GM21423 (cell line): Measurements from ENCODE around the gene ZNF433.
"Not testable (repeated sequence)": the region's sequence is repeated elsewhere in the genome, so short reads cannot be mapped to it uniquely, and the experiment has no call there.

Experiments used
- ATAC-seq: cut with Tn5 transposase; IDR thresholded peaks from one replicate; pipeline ENCODE4 v1.9.1; 2021; ENCODE audit warnings: mild to moderate bottlenecking, moderate library complexity; ENCODE audit not compliant: unreplicated experiment

Gene ZNF433

DNA sequence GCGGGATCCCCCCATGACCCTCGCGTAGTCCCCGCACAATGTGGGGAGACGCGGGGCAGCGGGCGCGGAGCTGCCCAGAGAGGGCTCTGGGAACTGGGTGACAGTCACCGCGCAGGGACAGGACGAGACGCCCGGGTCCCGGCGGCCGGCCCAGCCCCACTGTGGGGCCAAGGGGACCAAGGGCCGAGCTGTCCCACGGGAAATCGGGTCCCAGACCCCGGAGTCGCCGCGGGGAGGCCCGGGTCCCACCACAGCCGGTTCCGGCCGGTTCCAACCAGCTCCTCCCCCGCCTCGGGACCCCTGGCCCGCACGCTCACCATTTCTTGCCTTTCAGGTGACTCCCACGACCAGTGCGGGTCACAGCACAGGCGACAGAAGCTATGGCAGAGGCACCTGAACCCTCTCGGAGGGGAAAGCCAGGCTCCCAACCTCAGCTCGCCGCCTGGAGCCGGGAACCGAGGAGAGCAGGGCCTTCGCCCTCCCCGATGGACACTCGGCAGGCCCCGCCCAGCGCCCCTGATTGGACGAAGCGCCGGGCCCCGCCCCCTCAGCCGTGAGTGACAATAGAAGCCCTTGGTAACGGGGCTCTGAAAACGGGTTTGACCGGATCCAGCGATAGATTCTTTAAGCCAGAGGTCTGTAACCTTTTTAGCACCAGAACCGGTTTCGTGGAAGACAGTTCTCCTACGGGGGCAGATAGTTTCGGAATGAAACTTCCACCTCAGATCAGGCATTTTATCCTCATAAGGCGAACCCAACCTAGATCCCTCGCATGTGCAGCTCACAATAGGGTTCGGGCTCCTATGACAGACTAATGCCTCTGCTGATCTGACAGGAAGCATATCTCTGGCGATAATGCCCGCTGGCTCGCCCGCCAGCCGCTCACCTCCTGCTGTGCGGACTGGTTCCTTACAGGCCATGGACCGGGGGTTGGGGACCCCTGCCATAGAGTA lies at the start of gene ZNF433:
TSS of gene ZNF433 (minus strand) at position 460 of the 953 bp plus-strand sequence. CDS start at position 320, 140 bp downstream.
- peak; percentile 93 for ATAC-seq

GRCh38 chr19:12083336-12083735 lies 47.9 kb upstream of the ZNF433 start:
- ATAC-seq, result not testable (repeated sequence)

DNA sequence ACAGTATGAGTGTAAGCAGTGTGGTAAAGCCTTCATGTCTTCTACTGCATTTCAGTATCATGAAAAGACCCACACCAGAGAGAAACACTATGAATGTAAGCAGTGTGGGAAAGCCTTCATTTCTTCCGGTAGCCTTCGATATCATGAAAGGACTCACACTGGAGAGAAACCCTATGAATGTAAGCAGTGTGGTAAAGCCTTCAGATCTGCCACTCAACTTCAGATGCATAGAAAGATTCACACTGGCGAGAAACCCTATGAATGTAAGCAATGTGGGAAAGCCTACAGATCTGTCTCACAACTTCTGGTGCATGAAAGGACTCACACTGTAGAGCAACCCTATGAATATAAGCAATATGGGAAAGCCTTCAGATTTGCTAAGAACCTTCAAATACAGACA lies 41.9 kb upstream of the ZNF433 start:
- no peak for ATAC-seq

DNA sequence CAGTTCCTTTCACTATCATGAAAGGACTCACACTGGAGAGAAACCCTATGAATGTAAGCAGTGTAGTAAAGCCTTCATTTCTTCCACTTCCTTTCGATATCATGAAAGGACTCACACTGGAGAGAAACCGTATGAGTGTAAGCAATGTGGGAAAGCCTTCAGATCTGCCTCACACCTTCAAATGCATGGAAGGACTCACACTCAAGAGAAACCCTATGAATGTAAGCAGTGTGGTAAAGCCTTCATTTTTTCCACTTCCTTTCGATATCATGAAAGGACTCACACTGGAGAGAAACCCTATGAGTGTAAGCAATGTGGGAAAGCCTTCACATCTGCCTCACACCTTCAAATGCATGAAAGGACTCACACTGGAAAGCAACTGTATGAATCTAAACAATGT lies 40.9 kb upstream of the ZNF433 start:
- ATAC-seq, result not testable (repeated sequence)

DNA sequence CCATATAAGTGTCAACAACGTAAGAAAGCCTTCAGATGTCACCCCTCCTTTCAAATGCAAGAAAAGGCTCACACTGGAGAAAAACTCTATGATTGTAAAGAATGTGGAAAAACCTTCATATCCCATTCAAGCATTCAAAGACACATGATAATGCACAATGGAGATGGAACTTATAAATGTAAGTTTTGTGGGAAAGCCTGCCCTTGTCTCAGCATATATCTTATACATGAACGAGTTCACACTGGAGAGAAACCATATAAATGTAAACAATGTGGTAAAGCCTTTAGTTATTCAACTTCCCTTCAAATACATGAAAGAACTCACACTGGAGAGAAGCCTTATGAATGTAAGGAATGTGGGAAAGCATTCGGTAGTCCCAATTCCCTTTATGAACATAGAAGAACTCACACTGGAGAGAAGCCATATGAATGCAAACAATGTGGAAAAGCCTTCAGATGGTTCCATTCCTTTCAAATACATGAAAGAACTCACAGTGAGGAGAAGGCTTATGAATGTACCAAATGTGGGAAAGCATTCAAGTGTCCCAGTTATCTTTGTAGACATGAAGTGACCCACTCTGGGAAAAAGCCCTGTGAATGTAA lies 40.2 kb upstream of the ZNF433 start:
- ATAC-seq, result no peak

- ATAC-seq, result peak; percentile 88
Measured at GRCh38 chr19:12064590-12065538, 29.4 kb upstream of the ZNF433 start, which contains the start of gene ZNF844. TSS of gene ZNF844 (plus strand) at chr19:12064731. CDS start at chr19:12064874, 143 bp downstream.

GRCh38 chr19:12055784-12056183 lies 20.3 kb upstream of the ZNF433 start:
- no peak for ATAC-seq

GRCh38 chr19:12052497-12053169 lies 17.2 kb upstream of the ZNF433 start, which contains the start of gene ZNF878:
TSS of gene ZNF878 (minus strand) at chr19:12052961. CDS start at chr19:12052801, 160 bp downstream.
- ATAC-seq, result peak; percentile 82

DNA sequence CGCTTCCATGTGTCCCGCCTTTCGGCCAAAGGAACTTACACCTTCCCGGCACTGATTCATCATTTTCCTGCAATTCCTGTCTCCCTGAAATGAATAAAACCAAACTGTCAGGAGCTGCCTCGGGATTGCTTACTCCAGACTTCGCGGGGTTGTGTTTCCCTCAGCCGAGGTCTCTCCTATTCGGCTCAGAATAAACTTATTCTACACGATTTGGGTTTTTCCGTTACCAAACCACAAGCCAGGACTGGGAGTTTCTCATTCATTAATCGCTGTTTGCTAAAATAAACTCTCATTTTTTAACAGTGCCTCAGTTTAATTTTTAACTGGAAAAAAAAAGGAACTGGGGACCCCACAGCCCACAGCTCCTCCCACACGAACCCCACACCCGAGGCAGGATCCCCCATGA lies 16.6 kb upstream of the ZNF433 start:
- no peak for ATAC-seq

DNA sequence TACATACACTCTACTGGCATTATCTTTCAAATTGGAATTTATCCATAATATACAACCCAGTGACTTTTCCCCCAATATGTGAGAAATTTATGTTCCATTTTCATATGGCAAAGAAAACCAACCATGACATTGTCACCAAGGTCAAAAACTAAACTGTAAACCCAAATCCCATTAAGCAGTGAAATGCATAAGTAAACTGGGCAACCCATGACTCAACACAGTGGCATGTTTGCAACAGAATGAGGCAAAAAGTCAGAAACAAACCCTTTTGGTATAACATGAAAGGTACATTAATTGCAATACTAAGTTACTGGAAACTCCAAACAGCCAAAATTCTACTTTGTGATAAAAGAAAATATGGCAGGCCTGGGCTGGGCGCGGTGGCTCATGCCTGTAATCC lies 12.4 kb upstream of the ZNF433 start:
- no peak for ATAC-seq

GRCh38 chr19:12043752-12044422 lies 8.4 kb upstream of the ZNF433 start:
- no peak for ATAC-seq

- ATAC-seq, result no peak
Measured at GRCh38 chr19:12042893-12043292, 7.4 kb upstream of the ZNF433 start.

DNA sequence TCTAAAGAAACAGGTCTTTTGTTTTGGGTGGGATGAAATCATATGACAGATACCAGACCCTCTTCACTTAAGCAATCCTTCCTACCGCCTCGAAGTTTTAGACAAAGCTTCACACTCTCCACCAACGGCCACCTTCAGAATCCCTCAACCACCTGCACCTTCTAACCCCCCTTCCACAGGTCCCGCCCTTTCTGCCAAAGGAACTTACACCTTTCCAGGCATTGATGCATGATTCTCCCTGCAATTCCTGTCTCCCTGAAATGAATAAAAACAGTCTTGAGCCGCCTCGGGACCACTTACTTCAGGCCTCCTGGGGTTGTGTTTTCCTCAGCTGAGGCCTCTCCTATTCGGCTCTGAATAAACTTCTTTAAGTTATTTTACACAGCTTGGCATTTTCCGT lies 859 bp downstream of the ZNF433 start:
- ATAC-seq, result no peak

- ATAC-seq, result no peak
Measured at GRCh38 chr19:12034198-12034597, 1.3 kb downstream of the ZNF433 start.

DNA sequence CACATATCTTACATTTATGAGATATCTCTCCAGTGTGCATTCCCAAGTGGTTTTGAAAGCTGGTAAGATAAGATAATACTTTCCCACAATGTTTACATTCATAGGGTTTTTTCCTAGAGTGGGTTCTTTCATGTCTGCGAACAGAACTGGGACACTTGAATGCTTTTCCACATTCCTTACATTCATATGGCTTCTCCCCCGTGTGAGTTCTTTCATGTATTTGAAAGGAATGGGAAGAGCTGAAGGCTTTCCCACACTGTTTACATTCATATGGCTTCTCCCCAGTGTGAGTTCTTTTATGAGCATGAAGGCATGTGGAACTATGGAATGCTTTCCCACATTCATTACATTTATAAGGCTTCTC lies 19.7 kb downstream of the ZNF433 start:
- ATAC-seq, result no peak

GRCh38 chr19:12015015-12015752 lies 20.3 kb downstream of the ZNF433 start:
- ATAC-seq, result no peak

GRCh38 chr19:12000152-12000981 lies 35.1 kb downstream of the ZNF433 start:
- ATAC-seq, result no peak

DNA sequence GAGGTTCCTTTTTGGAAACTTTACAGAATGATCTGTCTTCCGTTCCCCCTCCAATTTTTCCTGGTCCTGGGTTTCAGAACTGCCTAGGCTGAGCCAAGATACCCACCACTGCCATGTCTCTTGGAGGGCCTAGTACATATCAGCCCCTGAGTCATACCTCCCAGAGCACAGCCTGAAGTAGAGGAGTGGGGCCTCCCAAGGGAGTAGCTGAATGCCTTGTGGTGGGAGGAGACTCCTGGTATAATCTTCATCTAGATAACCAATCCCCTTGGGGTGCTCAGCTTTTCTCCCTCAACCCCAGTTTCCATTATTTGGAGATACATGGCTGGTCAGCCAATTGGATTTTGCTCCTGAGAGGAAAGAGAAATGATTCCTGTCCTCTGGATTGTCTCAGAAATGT lies 40.3 kb downstream of the ZNF433 start:
- no peak for ATAC-seq
